OCI-LY7 (cell line): ENCODE data around the gene GPR21. TPM values are rescaled to one million over a fixed set of nuclear protein-coding genes. Genes with fewer than 3 reads are reported as not detected.

ENCODE experiments used
- BruUV-seq: library from RNA; stranded (reverse); fragments of 400-500 nt; replicated peaks from 2 replicates; lab custom pipeline; 2021; lab: Mats Ljungman, UMichigan
- CTCF ChIA-PET: fragments of 300-600 bp; sonication (Branson Sonifier 250); formaldehyde crosslinking; loops from one replicate; lab custom pipeline; 2022; ENCODE audit warnings: antibody characterized with exemption; ENCODE audit not compliant: unreplicated experiment; lab: Charles Lee
- POLR2A ChIA-PET: fragments of 300-600 bp; sonication (Branson Sonifier 250); formaldehyde crosslinking; loops from one replicate; lab custom pipeline; 2022; ENCODE audit warnings: antibody characterized with exemption; lab: Charles Lee
- DNase-seq: peaks from one replicate; pipeline ENCODE4 v3.0.0-alpha.2; 2015; ENCODE audit warnings: low spot score
- H2AFZ ChIP-seq: fragments of 200-600 bp; sonication (generic), shearing (Covaris generic); 2 replicates; pipeline ENCODE4 v1.6.1; 2014; ENCODE audit warnings: mild to moderate bottlenecking, antibody characterized with exemption, low read length, moderate library complexity
- H3K27ac ChIP-seq: fragments of 200-600 bp; sonication (generic); 2 replicates; pipeline ENCODE4 v1.5.1; 2014; ENCODE audit warnings: mixed run types, low read depth, mild to moderate bottlenecking, moderate library complexity, low read length, inconsistent platforms; ENCODE audit not compliant: poor library complexity, severe bottlenecking
- H3K36me3 ChIP-seq: fragments of 200-600 bp; sonication (generic); 2 replicates; pipeline ENCODE4 v1.6.1; 2014; ENCODE audit warnings: mild to moderate bottlenecking, antibody characterized with exemption, low read length, moderate library complexity, mixed read lengths; ENCODE audit not compliant: insufficient read depth
- H3K4me1 ChIP-seq: fragments of 200-600 bp; sonication (generic); 2 replicates; pipeline ENCODE4 v1.5.1; 2014; ENCODE audit warnings: mild to moderate bottlenecking, low read length; ENCODE audit not compliant: insufficient read depth, poor library complexity, severe bottlenecking
- H3K4me2 ChIP-seq: fragments of 200-600 bp; sonication (generic); 2 replicates; pipeline ENCODE4 v1.6.1; 2014; ENCODE audit warnings: mild to moderate bottlenecking, low read length
- H3K4me3 ChIP-seq: fragments of 200-600 bp; sonication (generic); 2 replicates; pipeline ENCODE4 v1.5.1; 2014; ENCODE audit warnings: mild to moderate bottlenecking, low read depth, low read length; ENCODE audit not compliant: poor library complexity, severe bottlenecking
- H3K79me2 ChIP-seq: fragments of 200-600 bp; sonication (generic); 2 replicates; pipeline ENCODE4 v1.6.1; 2016; ENCODE audit warnings: low read depth, mild to moderate bottlenecking, low read length, moderate library complexity, mixed read lengths; ENCODE audit not compliant: insufficient read depth
- H3K9me2 ChIP-seq: fragments of 200-600 bp; sonication (generic); 2 replicates; pipeline ENCODE4 v1.6.1; 2016; ENCODE audit warnings: mild to moderate bottlenecking, low read length, mixed read lengths; ENCODE audit not compliant: insufficient read depth
- H3K9me3 ChIP-seq: fragments of 200-600 bp; sonication (generic); 2 replicates; pipeline ENCODE4 v1.6.1; 2014; ENCODE audit warnings: mild to moderate bottlenecking, mixed run types, low read length, mixed read lengths
- H4K20me1 ChIP-seq: fragments of 200-600 bp; sonication (generic); 2 replicates; pipeline ENCODE4 v1.6.1; 2014; ENCODE audit warnings: mild to moderate bottlenecking, antibody characterized with exemption, low read length, moderate library complexity, mixed read lengths; ENCODE audit not compliant: insufficient read depth
- CTCF ChIP-seq: fragments of 200-600 bp; sonication (generic); conservative IDR thresholded peaks from 2 replicates; pipeline ENCODE4 v1.5.1; 2014; ENCODE audit warnings: mild to moderate bottlenecking, antibody characterized with exemption, low read length, moderate library complexity, mixed read lengths
- EZH2phosphoT487 ChIP-seq: fragments of 200-600 bp; sonication (generic); IDR thresholded peaks from 2 replicates; pipeline ENCODE4 v1.6.1; 2018; ENCODE audit warnings: low read depth, borderline replicate concordance, mild to moderate bottlenecking, mixed run types, antibody characterized with exemption, low read length, moderate library complexity, mixed read lengths
- intact Hi-C: fragments of 100-400 bp; cut with micrococcal nuclease; formaldehyde crosslinking; loops from one replicate; pipeline ENCODE4 v1.10.0; 2022; ENCODE audit not compliant: unreplicated experiment
- total RNA-seq, 2 experiments: library from RNA; depleted of rRNA in 1 of 2; stranded (reverse); fragments of >200 nt in 1 of 2; shearing (Covaris generic) in 1 of 2; gene quantifications; 2 replicates each; pipeline ENCODE4 v1.2.3, GENCODE V29; 2014 to 2022

Gene GPR21
- total RNA-seq, 2 experiments from 2014 or later = 0.25 TPM; not detected in 1

GRCh38 chr9:123002754-123003153, 30.7 kb upstream of the GPR21 start:
- H3K9me3 ChIP-seq = no peaks in the 10 kb centered on the region
- peaks cover 42% of the 10 kb centered on the region for H3K36me3 ChIP-seq
- BruUV-seq = no TSS peak
- DNase-seq = no peak
- no peak overlapping the region for H3K4me2 ChIP-seq
- POLR2A ChIA-PET = interaction anchor here (0.6 kb wide), 1 partner anchor 109 kb away, joined by 3 read pairs; no protein-coding TSS in a partner anchor
- intact Hi-C loops = no loop called here
- H3K9me2 ChIP-seq = no peaks in the 10 kb centered on the region
- no peak overlapping the region for H3K27ac ChIP-seq
- no peak overlapping the region for H3K4me3 ChIP-seq
- no peaks in the 10 kb centered on the region for H3K79me2 ChIP-seq
- CTCF ChIA-PET = no interaction called here
- H3K4me1 ChIP-seq = no peaks in the 10 kb centered on the region
- H4K20me1 ChIP-seq = no peaks in the 10 kb centered on the region
- no peak for TF ChIP-seq EZH2phosphoT487
- no peak for TF ChIP-seq CTCF
- H2AFZ ChIP-seq = no peak overlapping the region

GRCh38 chr9:123003466-123003865, 30.0 kb upstream of the GPR21 start:
- Histone ChIP-seq H3K4me3 (no peak overlapping the region), H3K4me2 (no peak overlapping the region), H2AFZ (no peak overlapping the region), H3K9me3 (no peaks in the 10 kb centered on the region), H4K20me1 (no peaks in the 10 kb centered on the region), H3K9me2 (no peaks in the 10 kb centered on the region), H3K4me1 (no peaks in the 10 kb centered on the region), H3K79me2 (no peaks in the 10 kb centered on the region), H3K27ac (no peak overlapping the region), H3K36me3 (peaks cover 44% of the 10 kb centered on the region)
- ChIA-PET CTCF (no interaction called here), POLR2A (interaction anchor here (0.7 kb wide), 1 partner anchor 461 kb away, joined by 3 read pairs; no protein-coding TSS in a partner anchor)
- intact Hi-C loops = no loop called here
- DNase-seq = no peak
- no TSS peak for BruUV-seq
- TF ChIP-seq CTCF (no peak), EZH2phosphoT487 (no peak)

DNA sequence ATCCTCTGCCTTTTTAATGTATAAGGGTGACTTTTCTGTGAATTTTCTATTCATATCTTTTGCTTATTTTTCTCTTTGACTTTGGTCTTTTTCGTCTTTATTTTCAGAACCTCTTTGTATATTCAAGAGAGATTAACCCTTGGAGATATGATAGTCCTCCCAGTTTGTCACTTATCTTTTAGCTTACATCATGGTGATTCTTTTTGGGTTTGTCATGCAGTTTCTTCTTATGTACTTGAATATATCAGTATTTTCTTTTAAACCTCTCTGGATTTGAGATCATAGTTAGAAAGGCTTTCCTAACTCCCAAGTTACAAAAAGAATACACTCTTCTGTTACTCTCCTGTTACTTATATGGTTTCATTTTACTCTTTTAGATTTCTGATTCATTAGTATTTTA, 27.5 kb upstream of the GPR21 start:
- no peak overlapping the region for H3K27ac ChIP-seq
- H3K9me3 ChIP-seq = no peaks in the 10 kb centered on the region
- peaks cover 48% of the 10 kb centered on the region for H3K36me3 ChIP-seq
- no peak for TF ChIP-seq CTCF
- TF ChIP-seq EZH2phosphoT487 = no peak
- H4K20me1 ChIP-seq = no peaks in the 10 kb centered on the region
- POLR2A ChIA-PET = no interaction called here
- no TSS peak for BruUV-seq
- H3K9me2 ChIP-seq = no peaks in the 10 kb centered on the region
- DNase-seq = no peak
- intact Hi-C loops = no loop called here
- H3K4me3 ChIP-seq = no peak overlapping the region
- H3K79me2 ChIP-seq = no peaks in the 10 kb centered on the region
- H2AFZ ChIP-seq = no peak overlapping the region
- CTCF ChIA-PET = no interaction called here
- H3K4me2 ChIP-seq = no peak overlapping the region
- H3K4me1 ChIP-seq = no peaks in the 10 kb centered on the region
